Measurements from ENCODE around the gene DDO.

- TF ChIP-seq EZH2phosphoT487 (IDR thresholded peaks at IDR 0.05; ENCODE audit: borderline replicate concordance, low read depth, low read length) (no peak), CTCF (conservative IDR thresholded peaks at IDR 0.05; ENCODE audit: low read length) (no peak)
These were observed 34.1 kb upstream of the DDO start for GRCh38 chr6:110449541-110449895.
